WERI-Rb-1 (cell line): ENCODE results near the gene PGR.

Experiments used
- DNase-seq: peaks from one replicate; pipeline ENCODE4 v3.0.0-alpha.2; 2020
- H3K27ac ChIP-seq: fragments of 250-450 bp; sonication (Bioruptor Pico); 2 replicates; pipeline ENCODE4 v1.5.1; 2020; ENCODE audit warnings: mild to moderate bottlenecking, moderate library complexity
- H3K27me3 ChIP-seq: fragments of 250-450 bp; sonication (Bioruptor Pico); 2 replicates; pipeline ENCODE4 v1.5.1; 2021; ENCODE audit warnings: mild to moderate bottlenecking, low read depth, moderate library complexity; ENCODE audit not compliant: insufficient read depth, severe bottlenecking
- H3K36me3 ChIP-seq: fragments of 250-450 bp; sonication (Bioruptor Pico); 2 replicates; pipeline ENCODE4 v1.5.1; 2020; ENCODE audit warnings: mild to moderate bottlenecking, moderate library complexity
- H3K4me3 ChIP-seq: 2 replicates; pipeline ENCODE4 v1.5.1; 2011; ENCODE audit warnings: low read depth, mild to moderate bottlenecking, control low read depth, low read length
- H3K9me3 ChIP-seq: fragments of 250-450 bp; sonication (Bioruptor Pico); 2 replicates; pipeline ENCODE4 v1.5.1; 2021; ENCODE audit warnings: mild to moderate bottlenecking, moderate library complexity; ENCODE audit not compliant: severe bottlenecking
- TF ChIP-seq, protein P1 (sequence below): IDR thresholded peaks from 2 replicates; pipeline ENCODE4 v1.5.1; 2011; ENCODE audit warnings: low read depth, mild to moderate bottlenecking, control low read depth, inconsistent platforms, low read length

PGR gene

DNA sequence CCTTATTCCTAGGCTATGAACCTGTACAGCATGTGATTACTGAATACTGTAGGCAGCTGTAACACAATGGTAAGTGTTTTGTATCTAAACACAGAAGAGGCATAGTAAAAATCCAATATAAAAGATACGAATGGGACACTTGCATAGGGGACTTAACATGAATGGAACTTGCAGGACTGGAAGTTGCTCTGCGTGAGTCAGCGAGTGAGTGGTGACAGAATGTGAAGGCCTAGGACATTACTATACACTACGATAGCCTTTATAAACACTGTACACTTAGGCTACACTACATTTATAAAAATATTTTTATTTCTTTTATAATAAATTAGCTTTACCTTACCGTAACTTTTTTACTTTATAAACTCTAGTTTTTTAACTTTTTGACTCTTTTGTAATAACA lies 81.1 kb downstream of the PGR start:
- TF ChIP-seq, protein P1, sequence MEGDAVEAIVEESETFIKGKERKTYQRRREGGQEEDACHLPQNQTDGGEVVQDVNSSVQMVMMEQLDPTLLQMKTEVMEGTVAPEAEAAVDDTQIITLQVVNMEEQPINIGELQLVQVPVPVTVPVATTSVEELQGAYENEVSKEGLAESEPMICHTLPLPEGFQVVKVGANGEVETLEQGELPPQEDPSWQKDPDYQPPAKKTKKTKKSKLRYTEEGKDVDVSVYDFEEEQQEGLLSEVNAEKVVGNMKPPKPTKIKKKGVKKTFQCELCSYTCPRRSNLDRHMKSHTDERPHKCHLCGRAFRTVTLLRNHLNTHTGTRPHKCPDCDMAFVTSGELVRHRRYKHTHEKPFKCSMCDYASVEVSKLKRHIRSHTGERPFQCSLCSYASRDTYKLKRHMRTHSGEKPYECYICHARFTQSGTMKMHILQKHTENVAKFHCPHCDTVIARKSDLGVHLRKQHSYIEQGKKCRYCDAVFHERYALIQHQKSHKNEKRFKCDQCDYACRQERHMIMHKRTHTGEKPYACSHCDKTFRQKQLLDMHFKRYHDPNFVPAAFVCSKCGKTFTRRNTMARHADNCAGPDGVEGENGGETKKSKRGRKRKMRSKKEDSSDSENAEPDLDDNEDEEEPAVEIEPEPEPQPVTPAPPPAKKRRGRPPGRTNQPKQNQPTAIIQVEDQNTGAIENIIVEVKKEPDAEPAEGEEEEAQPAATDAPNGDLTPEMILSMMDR: no peak
- Histone ChIP-seq H3K9me3 (no peaks in the 10 kb centered on the region), H3K4me3 (no peak overlapping the region), H3K27me3 (no peaks in the 10 kb centered on the region), H3K36me3 (no peaks in the 10 kb centered on the region), H3K27ac (no peak overlapping the region)
- DNase-seq: no peak

DNA sequence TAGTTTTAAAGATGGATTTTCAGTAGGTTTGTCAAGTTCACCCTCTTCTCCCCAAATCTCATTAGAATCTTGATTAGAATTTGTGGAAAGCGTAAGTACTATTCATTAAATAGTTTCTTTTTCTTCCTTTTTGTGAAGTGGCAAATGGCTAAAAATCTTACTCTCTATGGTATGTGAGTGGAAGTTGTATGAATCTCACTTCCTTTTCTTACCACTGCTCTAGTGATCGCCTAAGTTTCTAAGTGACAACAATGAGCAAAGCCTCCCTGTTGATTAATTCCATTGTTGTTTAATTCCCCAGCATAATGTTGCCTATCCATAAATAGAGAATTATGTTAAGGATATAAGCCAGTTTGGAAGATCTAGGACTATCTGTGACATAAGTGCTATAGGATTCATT lies 82.7 kb downstream of the PGR start:
- no peaks in the 10 kb centered on the region for H3K36me3 ChIP-seq

DNA sequence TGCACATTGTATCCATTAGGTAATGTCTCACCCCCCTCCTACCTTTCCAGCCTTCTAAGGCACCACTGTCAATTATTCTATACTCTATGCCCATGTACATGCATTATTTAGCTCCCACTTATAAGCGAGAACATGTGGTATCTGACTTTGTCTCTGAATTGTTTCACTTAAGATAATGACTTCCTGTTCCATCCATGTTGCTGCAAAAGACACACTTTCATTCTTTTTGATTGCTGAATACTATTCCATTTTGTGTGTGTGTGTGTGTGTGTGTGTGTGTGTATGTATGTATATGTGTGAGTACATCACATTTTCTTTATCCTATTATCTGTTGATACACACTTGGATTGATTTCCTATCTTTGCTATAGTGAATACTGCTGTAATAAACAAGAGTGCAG lies 84.2 kb downstream of the PGR start:
- TF ChIP-seq, protein P1: no peak

More for the DNA sequence above, 82.7 kb downstream of the PGR start:
- Histone ChIP-seq H3K27ac (no peak overlapping the region), H3K4me3 (no peak overlapping the region), H3K9me3 (no peaks in the 10 kb centered on the region), H3K27me3 (no peaks in the 10 kb centered on the region)
- TF ChIP-seq, protein P1: no peak
- DNase-seq: no peak

DNA sequence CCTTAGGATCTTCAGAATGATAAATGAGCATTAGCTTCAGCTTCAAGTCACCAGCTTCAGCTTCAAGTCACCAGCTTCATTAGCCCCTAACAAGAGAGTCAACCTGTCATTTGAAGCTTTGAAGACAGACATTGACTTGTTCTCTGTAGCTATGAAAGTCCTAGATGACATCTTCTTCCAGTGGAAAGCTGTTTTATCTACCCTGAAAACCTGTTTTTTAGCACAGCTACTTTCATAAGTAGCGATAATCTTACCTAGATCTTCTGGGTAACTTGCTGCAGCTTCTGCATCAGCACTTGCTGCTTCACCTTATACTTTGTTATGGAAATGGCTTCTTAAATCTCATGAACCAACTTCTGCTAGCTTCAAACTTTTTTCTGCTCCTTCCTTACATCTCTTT lies 85.7 kb downstream of the PGR start:
- Histone ChIP-seq H3K36me3 (no peaks in the 10 kb centered on the region), H3K4me3 (no peak overlapping the region), H3K9me3 (no peaks in the 10 kb centered on the region), H3K27me3 (no peaks in the 10 kb centered on the region), H3K27ac (no peak overlapping the region)
- no peak for DNase-seq
- TF ChIP-seq, protein P1: no peak

More for the DNA sequence above, 84.2 kb downstream of the PGR start:
- Histone ChIP-seq H3K4me3 (no peak overlapping the region), H3K27me3 (no peaks in the 10 kb centered on the region), H3K9me3 (no peaks in the 10 kb centered on the region), H3K36me3 (no peaks in the 10 kb centered on the region), H3K27ac (no peak overlapping the region)
- DNase-seq: no peak

DNA sequence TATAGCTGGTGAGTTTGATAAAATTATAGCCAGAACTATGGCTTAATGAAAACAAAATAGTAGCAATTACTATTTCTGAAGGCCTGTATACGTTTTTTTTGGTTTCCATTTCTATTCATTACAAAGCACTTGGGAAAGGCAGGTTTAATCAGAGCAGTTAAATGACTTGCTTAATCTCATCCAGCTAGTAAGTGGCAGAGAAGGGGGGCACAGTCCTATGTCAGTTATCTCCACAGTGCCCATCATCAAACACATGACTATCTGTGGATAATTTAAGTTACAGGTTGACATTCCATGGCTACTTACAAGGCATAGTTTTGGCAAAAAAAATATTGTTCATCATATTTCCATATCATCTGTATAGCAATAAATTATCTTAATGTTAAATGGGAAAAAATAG lies 93.7 kb downstream of the PGR start:
- no peak for DNase-seq
- no peak overlapping the region for H3K27ac ChIP-seq
- no peaks in the 10 kb centered on the region for H3K9me3 ChIP-seq
- H3K27me3 ChIP-seq: no peaks in the 10 kb centered on the region
- TF ChIP-seq, protein P1: no peak
- no peaks in the 10 kb centered on the region for H3K36me3 ChIP-seq
- H3K4me3 ChIP-seq: no peak overlapping the region

DNA sequence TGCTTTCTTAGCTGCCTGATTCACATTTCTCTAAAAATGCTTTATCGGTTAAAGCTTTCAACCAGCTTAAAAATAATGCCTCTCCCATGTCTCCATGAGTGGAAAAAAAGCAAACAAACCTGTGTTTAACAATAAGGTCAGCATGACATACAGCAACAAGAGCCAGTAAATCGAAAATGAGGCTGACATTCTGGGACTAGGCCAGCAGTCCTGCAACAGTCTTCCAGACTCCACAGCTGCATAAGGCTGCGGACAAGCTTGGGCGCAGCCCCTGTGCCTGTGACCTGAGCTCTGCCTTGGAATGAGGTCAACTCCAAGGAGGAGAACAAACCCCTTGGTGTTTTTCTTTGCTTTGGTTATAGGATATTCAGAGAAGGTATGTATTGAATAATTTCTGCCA lies 95.5 kb downstream of the PGR start:
- H3K9me3 ChIP-seq: no peaks in the 10 kb centered on the region
- no peaks in the 10 kb centered on the region for H3K27me3 ChIP-seq
- TF ChIP-seq, protein P1: no peak
- DNase-seq: no peak
- no peak overlapping the region for H3K4me3 ChIP-seq
- H3K36me3 ChIP-seq: no peaks in the 10 kb centered on the region
- no peak overlapping the region for H3K27ac ChIP-seq
